ENCODE results near the gene HNRNPL.

- TF ChIP-seq CTCF (conservative IDR thresholded peaks at IDR 0.05 in 1 of 2, IDR thresholded peaks at IDR 0.05 in 1 of 2; ENCODE audit: extremely low read depth in 1 of 2, insufficient read depth in 1 of 2, low read depth in 1 of 2, low read length in 2 of 2) = no peak
- TF ChIP-seq EZH2 (IDR thresholded peaks at IDR 0.05; ENCODE audit: borderline replicate concordance, low read length) = no peak
Observed at GRCh38 chr19:38846097-38846496, 3.7 kb downstream of the HNRNPL start.

Measured in mammary epithelial cell (primary cell).